Fibroblast of peridontal ligament (primary cell): ENCODE data around the gene PAGE1.
"Not testable (repeated sequence)": the region's sequence is repeated elsewhere in the genome, so short reads cannot be mapped to it uniquely, and the experiment has no call there.

Experiments
- DNase-seq: peaks from one replicate; pipeline ENCODE4 v3.0.0-alpha.2; 2010; ENCODE audit errors: extremely low read depth

The PAGE1 gene, protein sequence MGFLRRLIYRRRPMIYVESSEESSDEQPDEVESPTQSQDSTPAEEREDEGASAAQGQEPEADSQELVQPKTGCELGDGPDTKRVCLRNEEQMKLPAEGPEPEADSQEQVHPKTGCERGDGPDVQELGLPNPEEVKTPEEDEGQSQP

DNA sequence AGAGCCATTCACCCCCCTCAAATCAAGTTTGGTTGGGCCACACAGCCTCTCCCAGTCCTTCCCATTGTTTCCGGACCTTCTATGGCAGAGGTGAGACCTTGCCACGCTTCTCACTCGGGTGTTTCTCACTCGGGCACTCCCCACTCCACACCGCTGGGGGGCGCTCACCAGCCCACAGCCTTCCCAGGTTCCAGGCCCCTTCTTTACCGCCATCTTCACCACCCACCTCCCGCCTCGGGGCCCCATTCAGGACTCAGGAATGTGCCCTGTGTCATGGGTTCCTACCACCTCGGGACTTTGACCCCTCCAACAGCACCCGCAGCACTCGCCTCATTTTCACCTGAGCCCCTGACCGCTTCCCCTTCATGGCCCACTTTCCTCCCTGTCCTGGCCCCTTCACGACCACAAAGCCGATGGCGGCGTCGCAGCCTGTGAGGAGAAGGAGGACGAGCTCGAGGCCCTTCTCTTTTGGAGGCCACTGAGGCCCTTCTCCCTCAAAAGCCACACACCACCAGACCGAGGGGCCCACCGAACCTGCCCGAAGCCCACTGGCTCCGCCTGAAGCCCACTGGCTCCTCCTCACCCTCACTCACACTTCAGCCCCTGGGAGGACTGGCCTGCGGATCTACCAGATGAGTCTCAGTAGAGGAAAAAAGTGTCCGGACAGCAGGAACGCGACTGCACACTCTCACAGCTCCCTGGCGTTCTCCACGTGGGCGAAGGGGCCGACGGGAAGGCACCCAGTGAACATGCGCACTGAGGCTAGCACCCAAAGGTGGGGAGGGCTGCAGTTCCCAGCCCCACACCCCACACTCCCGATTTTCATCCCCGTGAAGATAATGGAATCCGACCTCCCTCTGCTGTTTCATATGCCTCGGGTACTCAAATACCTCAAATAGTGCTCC, at the start of gene PAGE1:
PAGE1 (minus strand) TSS at position 709 of the 905 bp plus-strand sequence. CDS start 1,214 bp downstream, outside the sequence.
- no peak for DNase-seq

DNA sequence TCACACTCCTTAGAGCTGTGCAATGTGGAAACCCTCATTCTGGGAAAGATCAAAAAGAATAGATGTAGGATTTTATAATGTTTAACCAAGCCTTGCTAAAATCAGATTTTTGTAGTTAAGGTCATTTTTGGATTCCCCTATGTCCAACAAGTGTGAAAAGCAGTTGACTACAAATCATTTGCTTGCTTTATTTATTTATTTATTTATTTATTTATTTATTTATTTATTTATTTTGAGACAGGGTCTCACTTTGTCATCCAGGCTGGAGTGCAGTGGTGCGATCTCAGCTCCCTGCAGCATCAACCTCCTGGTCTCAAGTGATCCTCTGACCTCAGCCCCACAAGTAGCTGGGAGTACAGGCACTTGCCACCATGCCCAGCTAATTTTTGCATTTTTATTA, 45.7 kb upstream of the PAGE1 start:
- not testable (repeated sequence) for DNase-seq

DNA sequence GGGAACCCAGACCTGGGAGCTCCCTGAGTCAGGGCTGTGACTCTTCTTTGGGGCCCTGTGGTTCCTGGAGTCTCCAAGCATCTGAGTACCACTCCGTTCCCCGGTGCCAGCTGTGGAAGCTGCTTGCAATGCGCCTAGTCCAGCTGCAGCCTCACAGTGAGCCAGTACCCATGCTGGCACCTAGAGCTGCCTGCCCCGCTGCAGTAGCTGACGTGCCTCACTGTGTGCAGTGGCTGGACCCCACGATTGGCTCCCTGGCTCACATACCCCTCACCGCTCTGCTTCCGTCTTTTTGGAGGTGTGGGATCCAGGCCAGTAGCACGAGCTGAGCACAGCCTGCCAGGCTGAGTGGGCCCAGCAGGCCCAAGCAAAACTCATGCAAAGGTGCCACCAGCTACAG, 32.1 kb upstream of the PAGE1 start:
- DNase-seq = no peak

DNA sequence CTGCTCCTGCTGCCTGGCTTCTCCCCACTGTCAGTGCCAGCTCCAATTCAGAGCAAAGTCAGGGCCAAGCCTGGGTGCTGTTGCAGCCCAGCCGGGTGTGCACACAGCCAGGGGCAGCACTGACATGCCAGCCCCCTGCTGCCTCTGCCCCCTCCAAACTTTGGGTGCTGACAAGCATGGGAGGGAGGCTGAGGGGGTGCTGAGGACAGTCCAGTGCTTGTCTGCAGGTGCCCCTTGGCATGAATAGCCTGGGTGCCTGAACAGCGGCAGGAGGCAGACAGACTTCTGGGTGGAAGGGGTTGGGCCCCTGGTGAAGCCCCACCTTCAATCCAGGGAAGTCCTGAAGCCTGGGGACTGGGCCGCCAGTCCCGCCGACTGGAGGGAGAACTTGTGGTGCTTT, 31.2 kb upstream of the PAGE1 start:
- DNase-seq = no peak

DNA sequence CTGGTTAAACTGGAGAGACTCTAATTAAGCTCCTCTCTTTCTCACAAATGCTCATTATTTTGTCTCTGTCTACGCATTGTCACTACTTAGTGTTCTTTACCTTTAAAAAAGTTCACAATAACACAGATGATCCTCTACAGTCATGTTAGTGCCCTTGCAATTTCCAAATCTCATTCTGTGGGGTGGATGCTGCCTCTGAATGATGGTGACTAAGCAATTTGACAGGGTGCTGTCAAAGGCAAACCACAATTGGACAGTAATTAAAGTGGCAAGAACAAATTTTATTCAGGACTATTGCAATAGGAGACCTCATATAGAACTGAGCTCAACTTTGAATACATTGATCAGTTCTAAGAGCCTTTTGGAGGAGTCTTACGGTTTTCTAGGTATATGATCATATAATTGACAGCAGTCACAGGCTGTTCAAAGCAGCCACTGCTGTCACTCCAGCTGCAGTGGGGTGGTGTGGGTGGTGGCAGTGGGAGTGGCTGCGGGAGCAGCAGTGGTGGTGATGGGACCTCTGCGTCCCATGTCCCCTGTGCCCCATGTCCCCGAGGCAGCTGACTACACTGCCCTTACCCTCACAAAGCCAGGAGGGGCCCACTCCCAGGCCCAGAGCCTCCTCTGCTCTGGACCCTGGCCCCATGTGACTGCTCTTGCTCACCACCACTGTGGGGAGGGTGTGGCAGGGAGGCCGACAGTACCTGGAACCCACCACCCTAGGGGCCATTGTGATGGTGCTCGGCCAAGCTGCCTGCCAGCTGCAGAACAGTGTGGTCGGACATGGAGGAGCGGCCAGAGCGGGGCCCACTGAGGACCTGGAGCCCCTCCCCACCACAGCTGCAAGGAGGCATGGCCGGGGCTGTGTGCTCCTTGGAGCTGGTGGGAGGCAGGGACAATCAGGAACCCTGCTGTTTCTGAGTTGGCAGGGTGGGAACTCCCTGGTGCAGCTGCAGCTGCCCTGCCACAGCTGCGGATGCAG, 30.4 kb upstream of the PAGE1 start:
- no peak for DNase-seq

DNA sequence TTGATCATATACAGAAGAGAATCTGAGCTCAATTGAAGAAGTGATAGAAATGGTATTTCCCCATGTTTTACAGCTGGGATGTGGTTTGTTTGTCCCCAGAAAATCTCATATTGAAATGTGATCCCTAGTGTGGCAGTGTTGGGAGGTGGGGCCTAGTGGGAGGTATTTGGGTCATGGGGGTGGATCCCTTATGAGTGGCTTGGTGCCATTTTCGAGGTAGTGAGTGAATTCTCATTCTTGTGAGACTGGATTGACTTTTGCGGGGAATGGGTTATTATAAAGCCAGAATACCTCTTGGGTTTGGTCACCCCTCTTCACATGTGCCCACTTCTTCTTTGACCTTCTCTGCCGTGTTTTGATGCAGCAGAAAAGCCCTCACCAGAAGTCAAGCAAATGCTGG, 29.6 kb upstream of the PAGE1 start:
- DNase-seq = no peak

DNA sequence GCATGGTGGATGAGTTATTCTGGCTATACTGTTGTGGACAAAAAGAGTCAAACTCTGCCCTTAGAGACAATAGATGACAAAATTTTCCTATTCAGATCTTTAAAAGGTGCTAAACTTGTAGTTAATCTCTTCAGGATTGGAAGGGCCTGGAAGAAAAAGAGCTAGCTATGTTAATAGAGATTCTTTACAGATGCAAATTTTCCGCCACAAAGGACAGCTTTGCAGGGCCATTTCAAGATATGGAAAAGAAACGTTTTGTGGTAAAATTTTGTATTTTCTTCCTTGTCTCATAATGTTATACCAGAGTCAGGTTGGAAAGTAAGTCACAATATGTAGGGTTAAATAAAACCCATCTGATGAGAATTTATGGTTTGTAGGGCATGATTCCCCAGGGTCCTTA, 24.3 kb upstream of the PAGE1 start:
- DNase-seq = not testable (repeated sequence)

DNA sequence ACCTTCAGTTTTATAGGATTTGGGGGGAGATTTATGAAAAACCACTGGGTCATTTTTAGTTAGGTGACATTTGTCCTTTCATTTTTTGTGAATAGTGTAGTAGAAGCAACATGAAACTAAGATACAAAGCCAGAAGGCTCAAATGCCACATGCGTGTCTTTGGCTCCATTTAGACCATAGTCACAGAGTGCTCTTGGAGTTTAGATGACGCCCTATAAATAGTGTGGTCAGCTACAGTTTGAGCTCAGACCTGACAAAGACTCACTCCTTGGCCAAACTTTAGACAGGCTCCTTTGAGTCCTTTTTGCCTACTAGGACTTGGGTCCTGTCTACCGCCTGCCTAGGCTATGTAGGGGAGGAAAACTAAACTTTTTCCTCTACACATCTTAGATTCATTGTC, 16.8 kb upstream of the PAGE1 start:
- no peak for DNase-seq

DNA sequence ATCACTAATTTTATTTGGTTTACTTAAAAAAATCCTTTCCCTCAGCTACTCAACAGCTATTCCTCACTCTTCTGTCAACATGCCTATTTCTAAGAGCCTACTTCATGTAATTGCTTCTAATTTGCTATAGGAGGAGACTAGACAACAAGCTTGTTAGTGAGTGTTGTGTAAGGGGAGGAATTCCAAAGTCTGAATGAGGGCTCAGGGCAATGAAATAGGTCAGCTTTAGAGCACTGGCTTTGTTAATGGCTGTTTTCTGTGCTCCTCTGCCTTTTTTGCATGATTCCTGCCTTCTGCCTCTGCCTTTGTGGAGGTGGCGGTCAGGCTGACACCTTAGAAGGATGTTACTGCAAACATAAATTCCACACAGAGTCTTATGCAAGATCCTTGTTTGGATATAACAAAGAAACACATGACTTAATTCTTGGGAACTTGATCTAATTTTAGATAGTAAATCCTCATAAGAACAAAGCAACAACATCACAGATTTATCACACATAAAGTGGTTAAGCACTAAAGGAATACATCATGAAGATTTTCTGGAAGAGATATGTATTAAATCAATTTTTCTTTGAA, 15.0 kb upstream of the PAGE1 start:
- DNase-seq = no peak

DNA sequence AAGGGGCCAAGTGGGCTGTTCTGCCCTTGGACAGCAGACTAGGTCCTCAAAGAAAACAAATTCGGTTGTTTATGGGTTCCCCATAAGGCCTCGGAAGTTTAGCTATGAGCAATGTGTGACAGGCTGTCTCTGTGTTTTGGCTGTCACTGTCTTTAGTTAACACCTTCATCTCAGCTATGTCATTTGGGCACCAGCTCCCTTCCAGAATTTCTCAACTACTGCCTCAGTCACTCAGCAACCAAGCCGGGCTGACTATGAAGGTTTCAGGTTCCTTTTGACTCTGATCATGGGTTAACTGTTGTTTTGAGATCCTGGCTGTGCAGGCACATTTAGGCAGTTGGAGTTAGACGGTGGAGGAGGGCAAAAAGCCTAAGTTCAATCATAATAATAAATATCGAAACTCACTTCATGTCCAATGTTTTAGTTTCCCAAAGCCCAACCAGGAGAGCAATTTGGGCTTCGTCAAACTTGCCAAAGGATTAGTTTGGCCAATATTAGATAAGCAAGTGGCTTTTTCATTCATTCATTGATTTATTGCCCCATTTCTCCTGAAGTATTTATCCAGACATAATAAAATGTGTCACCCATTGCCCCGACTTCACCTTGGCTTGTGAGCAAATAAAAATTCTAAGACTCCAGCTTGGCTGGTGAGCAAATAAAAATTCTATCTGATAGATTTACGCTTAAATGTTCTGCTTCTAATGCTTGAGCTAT, 9.1 kb upstream of the PAGE1 start:
- DNase-seq = no peak

DNA sequence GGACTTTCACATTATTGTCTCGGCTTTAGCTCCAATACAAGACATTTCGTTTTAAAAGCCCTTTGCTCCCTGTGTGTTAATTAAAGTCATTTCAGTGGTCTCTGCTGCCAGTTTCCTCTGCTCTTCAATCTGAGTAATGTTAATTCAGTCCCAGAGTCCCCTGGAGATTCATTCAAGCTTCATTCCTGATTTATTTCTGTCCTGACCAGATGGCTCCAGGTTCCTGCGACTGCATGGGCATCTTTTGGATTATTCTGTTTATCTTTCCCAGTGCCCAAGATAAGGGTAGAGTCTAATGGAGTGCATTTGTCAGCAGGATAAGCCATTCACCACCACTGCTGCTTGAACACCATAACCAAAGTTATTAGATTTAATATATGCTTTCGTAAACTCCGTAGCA, 6.1 kb upstream of the PAGE1 start:
- no peak for DNase-seq

DNA sequence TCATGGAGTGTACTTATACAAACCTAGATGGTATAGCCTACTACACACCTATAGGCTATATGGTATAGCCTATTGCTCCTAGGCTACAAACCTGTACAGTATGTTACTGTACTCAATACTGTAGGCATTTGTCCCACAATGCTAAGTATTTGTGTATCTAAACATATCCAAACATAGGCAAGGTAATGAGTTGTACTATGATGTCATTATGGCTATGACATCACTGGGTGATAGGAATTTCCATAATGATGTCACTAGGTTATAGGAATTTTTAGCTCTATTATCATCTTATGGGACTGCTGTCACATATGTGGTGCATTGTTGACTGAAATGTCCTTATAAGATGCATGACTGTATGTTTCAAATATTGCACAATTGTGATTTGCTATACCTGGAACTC, 5.5 kb upstream of the PAGE1 start:
- no peak for DNase-seq

DNA sequence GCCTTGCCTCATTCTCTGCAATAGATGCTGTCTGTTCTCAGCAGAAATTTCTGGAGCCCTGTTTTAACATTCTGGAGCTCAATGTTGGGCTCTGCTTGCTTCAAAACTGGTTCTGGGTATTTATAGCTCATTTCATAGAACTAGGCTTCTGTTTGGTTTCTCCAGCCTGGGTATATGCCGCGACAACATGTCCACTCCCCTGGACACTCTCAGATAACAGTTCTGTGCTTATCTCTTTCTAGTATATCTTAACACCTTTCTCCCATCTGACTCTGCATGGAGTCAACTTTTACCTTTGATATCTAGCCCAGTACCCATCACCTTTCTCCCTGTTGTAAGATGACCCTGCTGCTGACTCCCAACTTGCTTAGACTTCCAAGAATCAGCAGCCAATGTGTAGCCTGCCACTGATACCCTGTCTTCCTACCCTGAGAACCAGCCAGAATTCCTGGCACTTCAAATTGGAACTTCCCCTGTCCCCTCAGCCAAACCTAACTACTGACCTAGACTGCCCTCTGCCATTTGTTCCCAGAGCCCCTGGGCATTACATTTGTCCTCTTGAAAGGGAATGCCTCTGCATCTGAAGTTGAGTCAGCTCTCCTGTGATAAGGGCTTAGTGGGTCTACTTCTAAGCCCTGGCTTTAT, 20.6 kb downstream of the PAGE1 start:
- DNase-seq = no peak

DNA sequence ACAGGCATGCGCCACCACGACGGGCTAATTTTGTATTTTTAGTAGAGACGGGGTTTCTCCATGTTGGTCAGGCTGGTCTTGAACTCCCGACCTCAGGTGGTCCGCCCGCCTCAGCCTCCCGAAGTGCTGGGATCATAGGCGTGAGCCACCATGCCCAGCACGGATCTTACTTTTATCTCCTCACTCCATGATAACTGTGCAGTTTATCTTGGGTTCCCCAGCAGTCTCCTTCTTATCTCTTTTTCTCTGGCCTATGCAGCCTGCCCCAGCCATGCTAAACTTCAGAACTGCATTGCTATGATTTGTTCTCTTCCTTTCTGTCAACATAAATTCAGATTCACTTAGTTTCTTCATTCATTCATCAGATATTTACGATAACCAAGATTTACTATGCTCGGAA, 22.4 kb downstream of the PAGE1 start:
- no peak for DNase-seq

DNA sequence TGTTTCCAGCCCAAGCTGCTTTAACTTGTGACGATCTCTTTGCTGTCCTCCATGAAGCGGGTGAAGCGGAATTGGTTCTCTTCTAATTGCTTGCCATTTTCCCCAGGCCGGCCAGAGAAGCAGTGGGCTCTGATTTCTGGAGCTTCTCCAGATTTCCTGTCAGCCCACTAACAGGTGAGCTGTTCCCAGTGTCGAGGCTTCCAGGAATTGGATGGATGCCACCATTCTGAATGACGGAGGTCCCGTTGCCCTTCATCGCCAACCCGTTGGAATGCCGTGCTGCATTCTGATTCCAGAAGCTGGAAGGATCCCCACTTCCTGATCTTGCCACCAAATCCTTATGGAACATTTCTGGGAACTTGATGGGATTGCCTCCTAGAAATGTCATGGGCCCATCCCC, 31.0 kb downstream of the PAGE1 start:
- DNase-seq = no peak

DNA sequence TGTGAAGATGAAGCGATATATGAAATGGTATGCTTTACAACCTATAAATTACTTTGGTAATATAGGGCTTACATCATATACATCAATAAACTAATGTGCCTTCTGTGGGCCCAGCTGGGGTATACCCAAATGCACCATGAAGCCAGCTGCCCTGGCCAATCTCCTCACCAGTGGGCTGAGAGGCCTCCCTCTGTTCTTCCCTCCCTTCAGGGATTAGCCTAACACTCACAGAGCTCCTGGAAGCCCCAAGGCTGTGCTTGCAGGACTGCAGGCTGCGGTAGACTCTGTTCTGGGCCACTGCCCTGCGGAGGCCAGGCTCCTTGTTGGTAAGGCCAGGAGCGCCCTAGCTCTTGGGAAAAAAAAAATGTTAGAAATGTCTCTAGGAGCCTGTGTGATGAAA, 33.9 kb downstream of the PAGE1 start:
- DNase-seq = no peak

DNA sequence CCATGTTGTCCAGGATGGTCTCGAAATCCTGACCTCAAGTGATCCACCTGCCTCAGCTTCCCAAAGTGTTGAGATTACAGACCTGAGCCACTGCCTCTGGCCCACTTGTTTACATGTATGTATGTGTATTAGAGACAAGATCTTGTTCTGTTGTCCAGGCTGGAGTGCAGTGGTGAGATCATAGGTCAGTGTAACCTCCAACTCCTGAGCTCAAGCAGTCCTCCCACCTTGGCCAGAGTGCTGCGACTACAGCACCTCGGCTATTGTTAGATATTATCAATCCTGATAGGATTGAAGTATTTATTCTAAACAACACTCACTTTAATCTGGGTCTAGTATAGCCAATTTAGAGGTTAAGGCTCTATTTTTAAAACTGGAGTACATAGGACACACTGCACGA, 36.0 kb downstream of the PAGE1 start:
- DNase-seq = no peak

DNA sequence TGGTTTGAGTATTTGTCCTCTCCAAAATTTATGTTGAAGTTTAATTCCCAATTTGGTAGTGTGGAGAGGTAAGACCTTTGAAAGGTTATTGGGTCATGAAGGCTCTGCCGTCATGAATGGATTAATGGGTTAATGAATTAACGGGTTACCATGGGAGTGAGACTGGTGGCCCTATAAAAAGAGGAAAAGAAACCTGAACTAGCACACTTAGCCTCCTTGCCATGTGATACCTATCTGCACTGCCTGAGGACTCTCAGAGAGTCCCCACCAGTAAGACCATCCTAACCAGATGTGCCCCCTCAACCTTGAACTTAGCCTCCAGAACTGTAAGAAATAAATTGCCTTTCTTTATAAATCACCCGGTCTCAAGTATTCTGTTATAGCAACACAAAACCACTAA, 39.3 kb downstream of the PAGE1 start:
- no peak for DNase-seq

DNA sequence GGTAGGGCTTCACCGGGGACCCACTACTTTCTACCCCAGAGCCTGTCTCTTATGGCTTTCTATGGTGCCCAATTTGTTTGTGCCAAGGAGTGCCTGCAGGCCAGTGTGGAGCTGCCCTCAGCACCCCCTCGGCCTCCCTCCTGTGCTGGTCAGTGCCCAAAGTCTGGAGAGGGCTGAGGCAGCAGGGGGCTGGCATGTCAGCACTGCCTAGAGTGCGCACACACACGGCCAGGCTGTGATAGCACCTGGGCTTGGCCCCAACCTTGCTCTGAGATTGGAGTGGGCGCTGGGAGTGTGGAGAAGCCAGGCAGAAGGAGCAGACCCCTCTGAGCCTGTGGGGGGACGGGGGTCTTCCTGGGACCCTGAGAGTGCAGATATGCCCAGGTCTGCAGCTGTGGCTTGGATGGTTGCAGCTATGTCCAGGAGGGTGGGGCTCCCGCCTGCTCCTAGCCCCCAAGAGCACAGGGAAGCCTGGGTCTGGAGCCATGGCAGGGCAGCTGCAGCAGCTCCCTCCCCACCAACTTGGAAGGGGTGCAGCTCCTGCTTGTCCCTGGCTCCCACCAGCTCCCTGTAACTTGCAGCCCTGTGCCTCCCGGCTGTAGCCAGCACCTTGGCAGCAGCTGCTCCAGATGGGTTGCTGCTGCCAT, 50.7 kb downstream of the PAGE1 start:
- DNase-seq = no peak
